GM18499 (cell line): Measurements from ENCODE around the gene TMEM225B.
"Not testable (repeated sequence)": the region's sequence is repeated elsewhere in the genome, so short reads cannot be mapped to it uniquely, and the experiment has no call there.

Experiments
- ATAC-seq: cut with Tn5 transposase; IDR thresholded peaks from one replicate; pipeline ENCODE4 v1.9.1; 2021; ENCODE audit warnings: moderate number of reproducible peaks; ENCODE audit not compliant: insufficient read depth, unreplicated experiment

The TMEM225B gene, protein sequence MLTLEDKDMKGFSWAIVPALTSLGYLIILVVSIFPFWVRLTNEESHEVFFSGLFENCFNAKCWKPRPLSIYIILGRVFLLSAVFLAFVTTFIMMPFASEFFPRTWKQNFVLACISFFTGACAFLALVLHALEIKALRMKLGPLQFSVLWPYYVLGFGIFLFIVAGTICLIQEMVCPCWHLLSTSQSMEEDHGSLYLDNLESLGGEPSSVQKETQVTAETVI

DNA sequence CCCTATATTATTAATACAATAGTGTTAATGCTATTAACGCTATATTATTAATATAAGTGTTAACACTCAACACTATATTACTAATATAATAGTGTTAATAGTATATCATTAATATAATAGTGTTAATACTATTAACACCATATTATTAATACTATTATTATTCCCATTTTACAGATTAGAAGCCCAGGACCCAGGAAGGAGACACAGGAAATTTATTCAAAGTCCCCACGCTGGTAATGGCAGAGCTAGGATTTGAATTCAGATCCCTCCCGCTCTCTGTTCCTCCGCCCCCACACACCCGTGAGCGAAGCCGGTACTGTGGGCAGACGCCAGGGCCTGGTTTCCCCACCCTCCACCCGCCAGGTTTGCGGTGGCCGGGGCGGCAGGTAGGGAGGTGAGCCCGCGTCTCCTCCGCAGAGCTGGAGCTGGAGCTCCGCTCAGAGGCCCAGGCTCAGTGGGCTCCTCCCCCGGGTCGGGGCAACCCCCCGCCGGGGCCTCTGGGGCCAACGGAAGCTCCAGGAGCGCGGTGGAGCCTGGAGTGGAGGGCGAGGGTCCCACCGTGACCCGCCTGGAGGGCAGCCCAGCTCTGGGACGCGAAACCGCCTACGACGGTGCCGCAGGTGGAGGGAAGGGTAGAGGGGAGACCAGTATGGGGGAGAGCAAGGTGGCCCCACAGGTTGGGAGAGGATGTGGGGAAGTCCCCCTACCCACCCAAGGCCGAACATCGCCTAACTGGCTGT, at the start of gene TMEM225B:
TMEM225B (plus strand) TSS at position 506 of the 740 bp plus-strand sequence. CDS start 6,122 bp downstream, outside the sequence.
- ATAC-seq: no peak

DNA sequence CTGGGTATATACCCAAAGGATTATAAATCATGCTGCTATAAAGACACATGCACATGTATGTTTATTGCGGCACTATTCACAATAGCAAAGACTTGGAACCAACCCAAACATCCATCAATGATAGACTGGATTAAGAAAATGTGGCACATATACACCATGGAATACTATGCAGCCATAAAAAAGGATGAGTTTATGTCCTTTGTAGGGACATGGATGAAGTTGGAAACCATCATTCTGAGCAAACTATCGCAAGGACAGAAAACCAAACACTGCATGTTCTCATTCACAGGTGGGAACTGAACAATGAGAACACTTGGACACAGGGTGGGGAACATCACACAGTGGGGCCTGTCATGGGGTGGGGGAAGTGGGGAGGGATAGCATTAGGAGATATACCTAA, 48.5 kb upstream of the TMEM225B start:
- ATAC-seq: not testable (repeated sequence)

DNA sequence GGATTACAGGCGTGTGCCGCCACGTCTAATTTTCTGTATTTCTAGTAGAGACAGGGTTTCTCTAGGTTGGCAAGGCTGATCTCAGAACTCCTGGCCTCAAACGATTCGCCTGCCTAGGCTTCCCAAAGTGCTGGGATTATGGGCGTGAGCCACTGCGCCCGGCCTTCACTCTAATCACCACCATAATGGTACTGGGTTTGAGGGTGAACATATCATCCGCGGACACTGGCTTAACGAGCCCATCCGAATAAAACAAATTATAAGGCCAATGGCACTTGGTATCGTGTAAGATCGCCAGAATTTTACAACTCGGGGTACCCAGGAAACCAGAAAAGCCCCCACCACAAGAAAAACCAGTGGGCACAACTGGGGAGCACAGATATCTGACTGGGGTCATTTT, 46.7 kb upstream of the TMEM225B start:
- no peak for ATAC-seq

DNA sequence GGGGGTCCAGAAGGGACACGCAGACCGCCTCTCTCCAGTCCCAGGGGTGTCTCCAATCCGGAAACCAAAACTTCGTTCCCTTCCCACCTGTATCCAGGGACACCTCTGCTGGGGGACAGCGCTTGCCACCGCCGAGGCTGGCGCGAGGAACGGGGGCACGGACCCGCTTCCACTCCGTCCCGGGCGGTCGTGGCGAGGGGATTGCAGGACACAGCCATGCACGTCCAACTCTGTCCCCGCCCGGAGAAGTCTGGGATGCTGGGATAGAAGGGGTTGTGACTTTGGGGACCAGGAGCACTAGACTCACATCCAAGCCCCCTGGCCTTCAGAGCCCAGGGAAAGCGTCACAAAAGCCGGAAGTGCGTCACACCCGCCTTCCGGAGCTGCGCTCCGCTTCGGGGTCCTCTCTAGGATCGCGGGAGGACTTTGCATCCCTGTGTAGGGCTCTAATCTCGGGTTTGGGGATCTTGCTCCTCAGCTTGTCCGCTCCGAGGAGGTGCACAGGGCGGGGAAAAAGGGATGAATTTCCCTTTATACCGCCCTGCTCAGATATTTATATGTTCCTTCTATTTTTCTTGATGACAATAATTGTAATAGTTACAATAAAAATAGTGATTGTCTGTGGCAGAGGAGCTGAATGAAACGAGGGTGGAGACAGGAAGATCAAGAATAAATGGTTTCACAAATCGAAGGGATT, 46.2 kb upstream of the TMEM225B start, which contains the start of gene FAM200A:
FAM200A (minus strand) TSS at position 348 of the 697 bp plus-strand sequence. CDS start 3,707 bp downstream, outside the sequence.
- peak; percentile 72 for ATAC-seq

DNA sequence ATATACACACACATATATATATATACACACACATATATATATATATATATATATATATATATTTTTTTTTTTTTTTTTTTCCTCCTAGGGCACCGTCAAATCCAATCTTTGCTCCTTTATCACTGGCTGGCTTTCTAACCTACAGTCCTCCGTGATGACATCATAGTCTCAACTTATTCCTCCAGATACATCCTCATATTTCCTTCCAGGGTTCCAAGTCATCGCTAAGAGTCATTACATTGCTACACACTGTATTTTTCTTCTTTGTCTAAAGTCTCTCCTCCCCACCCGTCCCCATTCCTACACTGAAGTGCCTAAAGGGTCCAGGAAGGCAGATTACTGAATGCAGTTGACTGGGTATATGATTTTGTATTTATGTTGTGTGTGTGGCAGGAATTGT, 45.0 kb upstream of the TMEM225B start:
- ATAC-seq: no peak

DNA sequence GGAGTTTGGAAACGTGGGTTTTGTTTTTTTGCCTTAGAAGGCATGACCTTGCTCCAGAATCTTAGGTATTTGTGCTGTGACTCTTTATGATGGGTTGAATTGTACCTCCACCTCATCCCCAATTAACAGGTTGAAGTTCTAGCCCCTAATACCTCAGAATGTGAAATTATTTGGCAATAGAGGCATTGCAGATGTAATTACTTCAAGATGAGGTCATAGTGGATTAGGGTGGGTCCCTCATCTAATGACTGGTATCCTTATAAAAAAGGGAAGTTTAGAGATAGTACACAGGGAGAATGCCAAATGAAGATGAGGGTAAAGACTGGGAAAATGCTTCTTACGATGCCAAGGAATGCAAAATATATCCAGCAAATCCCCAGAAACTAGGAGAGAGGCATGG, 43.1 kb upstream of the TMEM225B start:
- ATAC-seq: no peak

DNA sequence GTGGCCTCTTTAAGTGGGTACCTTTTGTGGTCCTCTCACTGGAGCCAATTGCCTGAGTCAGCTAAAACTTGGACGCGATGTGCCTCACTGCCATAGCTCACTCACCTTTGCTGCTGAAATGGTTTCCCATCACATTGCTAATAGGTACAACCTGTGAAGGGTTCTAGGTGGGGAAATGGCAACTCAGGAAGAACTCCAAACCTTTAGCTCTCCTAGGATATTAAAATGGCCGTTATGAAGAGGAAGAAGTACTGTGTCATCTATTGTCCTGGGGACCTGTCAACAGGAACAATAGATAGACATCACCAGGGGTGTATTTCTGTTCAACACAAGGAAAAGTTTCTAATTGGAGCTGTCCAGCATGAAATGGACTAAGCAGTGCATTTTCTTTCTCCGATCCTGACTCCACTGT, 40.9 kb upstream of the TMEM225B start:
- ATAC-seq: no peak

DNA sequence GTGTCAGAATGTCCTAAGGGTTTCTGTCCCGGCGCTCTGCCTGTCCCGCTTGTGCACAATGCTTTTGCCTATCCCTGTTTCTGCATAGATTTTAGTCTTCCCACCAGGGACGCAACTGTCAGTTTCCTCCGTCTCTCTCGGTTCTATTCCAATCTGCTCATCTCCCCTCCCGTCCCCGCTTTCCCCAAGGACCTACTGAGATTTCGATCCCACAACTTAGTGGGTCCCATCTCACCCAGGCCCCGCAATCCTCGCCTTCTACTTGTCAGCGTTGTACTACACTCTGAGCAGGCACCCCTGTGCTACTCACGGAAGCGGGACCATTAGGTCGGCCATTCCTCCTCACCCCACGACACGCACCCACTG, 40.1 kb upstream of the TMEM225B start:
- ATAC-seq: no peak

DNA sequence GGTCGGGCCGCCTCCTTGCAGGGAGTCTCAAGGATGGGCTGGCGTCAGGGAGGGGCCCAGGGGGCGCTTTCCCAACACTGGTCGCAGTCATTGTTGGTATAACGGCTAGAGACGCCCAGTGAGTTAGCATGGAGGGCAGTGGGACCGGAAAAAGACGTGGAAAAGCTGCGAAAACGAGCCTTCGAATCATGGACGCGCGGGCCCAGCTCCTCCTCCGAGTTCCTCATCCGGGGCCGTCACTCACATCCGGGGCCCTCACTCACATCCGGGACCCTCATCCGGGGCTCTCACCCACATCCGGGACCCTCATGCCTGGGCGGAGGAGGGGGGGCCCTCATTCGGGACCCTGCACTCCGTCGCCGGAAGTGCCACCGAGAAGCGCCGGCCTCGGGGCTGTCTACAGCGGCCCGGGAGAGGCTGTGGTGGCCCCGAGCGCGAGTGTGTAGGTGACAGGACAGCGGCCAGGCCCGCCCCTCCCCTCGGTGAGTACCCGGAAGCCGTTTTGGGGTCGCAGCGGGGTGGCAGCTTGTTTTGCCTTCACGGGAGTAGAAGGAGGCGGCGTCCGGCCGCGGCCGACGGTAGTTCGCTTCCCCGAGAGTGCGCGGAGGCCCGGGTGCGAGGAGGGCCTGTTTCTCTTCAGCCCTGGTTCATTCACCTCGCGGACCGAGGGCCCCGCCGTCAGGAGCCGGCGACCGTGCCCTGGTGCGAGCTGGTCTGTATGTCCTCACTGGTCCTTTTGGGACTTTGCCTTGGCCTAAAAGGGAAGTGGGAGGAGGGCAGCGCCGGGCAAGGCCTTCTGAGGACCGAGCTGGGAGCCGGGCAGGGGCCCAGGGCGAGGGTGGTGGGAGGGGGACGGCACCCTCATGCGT, 39.5 kb upstream of the TMEM225B start, which contains the start of gene ZNF655:
ZNF655 (plus strand) TSS at position 337 of the 869 bp plus-strand sequence. CDS start 1,918 bp downstream, outside the sequence.
- no peak for ATAC-seq

DNA sequence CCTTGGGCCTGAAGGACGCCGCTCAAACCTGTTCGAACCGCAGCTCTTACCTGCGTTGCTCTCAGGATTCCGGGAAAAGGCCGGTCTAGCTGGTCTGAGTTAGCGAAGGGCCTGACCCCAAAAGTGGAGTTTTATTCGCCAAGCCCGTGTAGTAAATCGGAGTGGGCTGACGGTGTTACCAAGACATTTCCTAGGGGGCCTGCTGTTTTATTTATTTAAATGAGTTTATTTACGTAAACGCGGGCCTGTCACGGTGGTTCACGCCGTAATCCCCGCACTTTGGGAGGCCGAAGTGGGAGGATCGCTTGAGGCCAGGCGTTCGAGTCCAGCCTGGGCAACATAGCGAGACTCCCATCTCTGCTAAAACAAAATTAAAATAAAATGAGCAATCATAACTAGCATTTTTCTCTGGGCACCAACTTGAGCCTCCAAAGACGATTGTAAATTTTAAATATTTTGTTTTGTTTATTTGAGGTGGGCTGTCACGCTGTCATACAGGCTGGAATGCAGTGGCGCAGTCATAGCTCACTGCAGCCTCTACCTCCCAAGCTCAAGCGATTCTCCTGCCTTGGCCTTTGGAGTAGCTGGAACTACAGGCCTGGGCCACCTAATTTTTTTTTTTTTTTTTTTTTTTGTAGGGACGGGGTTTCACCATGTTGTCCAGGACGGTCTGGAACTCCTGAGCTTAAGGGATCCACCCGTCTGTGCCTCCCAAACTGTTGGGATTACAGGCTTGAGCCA, 38.7 kb upstream of the TMEM225B start:
- ATAC-seq: no peak

DNA sequence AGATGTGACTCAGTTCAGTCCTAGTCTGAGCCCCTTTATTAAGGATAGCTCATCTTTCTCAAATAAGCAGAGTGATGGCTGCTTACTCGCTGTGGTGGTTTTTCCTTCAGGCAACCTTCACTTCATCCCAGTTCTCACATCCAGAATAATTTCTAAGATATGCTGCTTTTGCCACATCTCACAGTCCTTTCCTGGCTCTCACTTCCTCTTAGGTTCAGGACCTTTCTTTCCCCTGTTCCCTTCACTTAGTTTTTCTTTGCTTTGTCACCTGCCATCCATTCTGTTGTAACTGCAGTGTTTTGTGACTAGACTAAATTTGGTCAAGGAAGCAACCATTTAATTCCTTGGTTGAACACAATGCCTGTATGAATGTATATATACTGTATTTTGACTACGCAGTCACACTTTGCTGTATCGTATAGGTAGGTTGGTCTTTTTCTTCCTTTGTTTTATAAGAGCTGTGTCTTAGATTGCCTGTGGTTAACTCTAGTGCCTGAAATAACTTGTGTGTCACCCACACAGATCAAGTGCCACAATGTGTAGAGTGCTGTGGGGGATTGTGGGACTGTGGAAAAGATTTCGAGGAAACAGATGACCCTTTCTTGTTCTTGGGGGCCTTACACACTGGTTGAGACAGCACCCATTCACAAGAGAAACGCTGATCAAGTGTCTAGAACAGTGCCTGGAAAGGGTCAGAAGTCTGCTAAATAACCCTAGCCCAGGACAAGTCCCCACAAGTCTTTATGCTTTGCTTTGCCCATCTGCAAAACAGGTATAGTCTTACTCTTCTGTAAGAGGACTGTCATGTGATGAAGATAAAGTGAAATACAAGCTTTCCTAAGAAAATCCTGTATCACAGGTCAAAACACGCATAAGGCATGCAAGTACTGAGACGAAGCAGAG, 37.0 kb upstream of the TMEM225B start:
- no peak for ATAC-seq

DNA sequence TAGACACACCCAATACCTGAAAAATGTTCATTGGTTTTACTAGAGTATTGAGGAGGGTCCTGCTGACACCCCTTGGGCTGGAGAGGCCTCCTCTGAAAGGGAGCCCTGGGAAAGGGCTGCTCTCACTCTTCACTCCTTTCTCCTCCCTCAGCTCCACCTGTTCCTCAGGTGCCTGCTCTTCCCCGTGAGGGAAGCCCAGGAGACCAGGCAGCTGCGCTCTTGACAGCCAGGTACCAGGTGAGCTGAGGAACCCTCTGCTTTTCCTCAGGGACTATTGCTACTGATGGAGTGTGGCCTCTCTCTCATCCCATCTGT, 36.4 kb upstream of the TMEM225B start:
- ATAC-seq: no peak

DNA sequence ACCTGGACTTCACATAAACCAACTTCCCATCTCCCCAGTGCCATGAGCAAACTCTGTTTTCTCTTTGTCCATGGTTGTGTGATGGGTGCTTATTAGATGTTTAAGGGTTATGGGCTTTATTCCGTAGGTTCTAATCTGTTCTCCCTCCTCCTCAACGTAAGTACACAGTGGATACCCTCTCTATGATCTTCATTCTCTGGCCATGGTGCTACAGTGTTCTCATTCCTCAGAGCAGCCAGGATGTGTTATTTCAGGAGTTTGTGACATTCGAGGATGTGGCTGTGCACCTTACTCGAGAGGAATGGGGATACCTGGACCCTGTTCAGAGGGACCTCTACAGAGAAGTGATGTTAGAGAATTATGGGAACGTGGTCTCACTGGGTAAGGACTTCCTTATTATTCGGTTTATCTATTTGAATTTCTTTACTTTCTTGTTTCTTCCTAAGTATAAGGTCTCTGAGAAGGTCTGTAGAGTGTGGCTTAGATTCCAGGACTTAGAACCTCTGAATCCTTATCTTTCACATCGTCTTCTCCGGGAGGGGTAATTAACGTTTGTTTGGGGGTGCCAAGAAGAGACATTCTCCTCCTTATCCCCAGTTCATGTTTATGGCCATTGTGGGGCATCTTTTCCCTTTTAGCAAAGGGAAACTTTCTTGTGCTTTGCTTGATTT, 35.8 kb upstream of the TMEM225B start:
- ATAC-seq: no peak

DNA sequence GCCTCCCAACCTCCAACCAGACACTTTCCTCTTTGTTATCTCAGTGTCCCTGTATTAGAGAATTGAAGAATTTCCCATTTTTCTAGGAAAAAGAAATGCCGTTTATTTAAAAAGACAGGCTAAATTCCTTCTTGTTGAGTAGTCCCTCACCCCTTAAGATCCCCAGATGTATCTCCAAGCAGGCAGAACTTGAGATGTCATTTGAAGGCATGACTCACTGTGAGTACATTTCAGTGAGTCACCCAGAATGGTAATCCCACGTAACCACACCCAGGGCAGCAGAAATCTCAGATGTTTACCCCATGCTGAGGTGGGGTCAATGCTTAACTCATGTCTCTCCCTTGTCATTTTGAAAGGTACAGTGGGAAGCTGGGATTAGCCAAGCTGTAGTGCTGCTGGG, 35.2 kb upstream of the TMEM225B start:
- ATAC-seq: no peak

DNA sequence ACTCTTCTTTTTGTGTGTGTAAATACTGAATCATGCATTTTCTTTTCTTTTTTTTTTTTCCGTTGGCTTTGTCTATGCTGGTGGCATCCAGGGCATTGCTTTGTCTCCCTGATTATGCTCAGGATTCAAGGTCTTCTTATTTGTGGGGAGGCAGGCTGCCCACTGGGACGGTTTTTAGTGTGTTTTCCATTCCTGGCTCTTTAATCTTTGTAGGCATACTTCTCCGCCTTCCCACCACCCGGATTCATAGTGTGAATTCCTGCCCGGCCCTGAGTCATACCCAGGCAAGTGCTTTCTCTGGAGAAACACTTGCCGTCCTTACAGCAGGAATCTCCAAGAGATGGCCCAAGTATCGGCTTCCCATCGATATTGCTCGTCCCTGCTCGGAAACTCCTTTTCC, 34.4 kb upstream of the TMEM225B start:
- ATAC-seq: no peak

DNA sequence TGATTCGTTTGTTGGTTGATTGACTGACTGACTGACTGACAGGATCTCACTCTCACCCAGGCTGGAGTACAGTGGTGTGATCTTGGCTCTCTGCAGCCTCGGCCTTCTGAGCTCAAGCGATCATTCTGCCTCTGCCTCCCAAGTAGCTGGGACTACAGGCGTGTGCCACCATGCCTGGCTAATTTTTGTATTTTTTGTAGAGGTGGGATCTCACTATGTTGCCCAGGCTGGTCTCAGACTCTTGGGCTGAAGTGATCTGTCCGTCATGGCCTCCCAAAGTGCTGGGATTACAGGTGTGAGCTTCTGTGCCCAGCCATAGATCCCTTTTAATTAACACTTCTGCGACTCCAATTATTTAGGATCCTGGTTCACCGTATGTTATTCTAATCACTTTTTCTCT, 29.3 kb upstream of the TMEM225B start:
- ATAC-seq: not testable (repeated sequence)

DNA sequence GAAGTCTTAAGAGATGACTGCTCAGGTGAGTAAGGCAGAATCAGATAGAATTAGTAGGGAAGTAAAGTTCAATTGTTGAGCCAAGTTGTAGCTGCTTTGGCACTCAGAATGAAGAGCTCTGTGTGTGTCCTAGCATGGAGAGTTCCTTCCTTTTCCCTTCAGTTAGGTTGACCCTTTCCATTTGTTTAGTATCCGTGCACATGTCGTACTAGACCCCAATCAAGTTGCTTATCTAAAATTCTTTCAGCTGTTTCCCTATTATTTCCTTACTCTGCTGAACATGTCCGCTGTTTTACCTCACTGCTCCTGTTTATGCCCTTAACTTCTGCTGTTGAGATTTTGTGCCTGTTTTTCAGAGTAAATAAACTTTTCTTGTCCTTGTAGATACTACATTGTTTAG, 26.3 kb upstream of the TMEM225B start:
- no peak for ATAC-seq

DNA sequence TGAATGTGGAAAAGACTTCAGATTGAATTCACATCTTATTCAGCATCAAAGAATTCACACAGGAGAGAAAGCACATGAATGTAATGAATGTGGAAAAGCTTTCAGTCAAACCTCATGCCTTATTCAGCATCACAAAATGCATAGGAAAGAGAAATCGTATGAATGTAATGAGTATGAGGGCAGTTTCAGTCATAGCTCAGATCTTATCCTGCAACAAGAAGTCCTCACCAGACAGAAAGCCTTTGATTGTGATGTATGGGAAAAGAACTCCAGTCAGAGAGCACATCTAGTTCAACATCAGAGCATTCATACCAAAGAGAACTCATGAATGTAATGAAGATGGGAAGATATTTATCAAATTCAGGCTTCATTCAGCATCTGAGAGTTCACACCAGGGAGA, 24.8 kb upstream of the TMEM225B start:
- ATAC-seq: no peak
